Esophagus muscularis mucosa (tissue), 4 donors: ENCODE measurements around the gene RXRA. TPM values are rescaled to one million over a fixed set of nuclear protein-coding genes. Genes with fewer than 3 reads are reported as not detected.

ENCODE experiments used
- DNase-seq: peaks from one replicate; pipeline ENCODE4 v3.0.0-alpha.2; 2017; ENCODE audit errors: extremely low spot score
- H3K27ac ChIP-seq, 4 donors: fragments of 200-600 bp; sonication (generic); replicated peaks in 1 of 4; 1 replicate in 3 of 4; 2 replicates in 1 of 4; pipeline ENCODE4 v1.5.1; 2016 to 2019; ENCODE audit warnings: mild to moderate bottlenecking in 1 of 4
- H3K27me3 ChIP-seq, 4 donors: fragments of 200-600 bp; sonication (generic); one replicate each; pipeline versions ENCODE4 v1.5.1 to v1.6.0; 2016 to 2019
- H3K36me3 ChIP-seq, 4 donors: fragments of 200-600 bp; sonication (generic); one replicate each; pipeline ENCODE4 v1.5.1; 2016 to 2019
- H3K4me1 ChIP-seq, 4 donors: fragments of 200-600 bp; sonication (generic); one replicate each; pipeline ENCODE4 v1.5.1; 2016 to 2019
- H3K4me3 ChIP-seq, 4 donors: fragments of 200-600 bp; sonication (generic); 1 replicate in 2 of 4; 2 replicates in 2 of 4; pipeline ENCODE4 v1.5.1; 2016 to 2019; ENCODE audit warnings: mild to moderate bottlenecking in 4 of 4, moderate library complexity in 1 of 4
- H3K9me3 ChIP-seq, 4 donors: fragments of 200-600 bp; sonication (generic); 1 replicate in 3 of 4; 2 replicates in 1 of 4; pipeline ENCODE4 v1.5.1; 2016 to 2019
- CTCF ChIP-seq, 3 experiments: fragments of 200-600 bp in 2 of 3; fragments of 450-650 bp in 1 of 3; sonication (generic) in 2 of 3; IDR thresholded peaks; one replicate each; pipeline ENCODE4 v1.5.1; 2017 to 2019; ENCODE audit warnings: antibody characterized with exemption in 3 of 3, mild to moderate bottlenecking in 2 of 3, moderate library complexity in 1 of 3
- EP300 ChIP-seq: sonication (generic); formaldehyde crosslinking; IDR thresholded peaks from one replicate; pipeline ENCODE4 v1.6.1; 2017; ENCODE audit warnings: antibody characterized with exemption
- POLR2A ChIP-seq: fragments of 450-650 bp; IDR thresholded peaks from one replicate; pipeline ENCODE4 v1.6.1; 2017; ENCODE audit warnings: antibody characterized with exemption, moderate library complexity, mild to moderate bottlenecking, low read depth
- POLR2AphosphoS5 ChIP-seq, 2 donors: sonication (generic); formaldehyde crosslinking; IDR thresholded peaks; one replicate each; pipeline ENCODE4 v1.6.1; 2017; ENCODE audit warnings: antibody characterized with exemption in 2 of 2
- WGBS: methylation state at CpG from one replicate; pipeline ENCODE4 v1.1.5; 2018; 5-methylcytosine and 5-hydroxymethylcytosine counted together
- intact Hi-C: fragments of 100-400 bp; cut with DNase I; formaldehyde crosslinking; loops from one replicate; pipeline ENCODE4 v1.15.1; 2023
- total RNA-seq, 4 donors: library from RNA; depleted of rRNA; stranded (reverse); fragments of >200 nt; gene quantifications; one replicate each; pipeline versions ENCODE4 v1.1.0 to v1.2.1, GENCODE V29; 2016

The RXRA gene
- total RNA-seq, 4 donors from 2014 or later = 46.4 to 81.0 (median 63.7) TPM

GRCh38 chr9:134367791-134368490 lies 41.7 kb downstream of the RXRA start:
- no peak overlapping the region for H3K4me3 ChIP-seq
- H3K27ac ChIP-seq = peak overlapping the region; percentile 20 to 91 (median 88)
- TF ChIP-seq POLR2AphosphoS5 (IDR thresholded peaks at IDR 0.05) (no peak), CTCF (IDR thresholded peaks at IDR 0.05) (no peak), POLR2A (no peak), EP300 (no peak)
- peaks cover 74 to 94% (median 93%) of the 10 kb centered on the region in 4 donors for H3K4me1 ChIP-seq
- intact Hi-C loops = loop anchor here (5.0 kb wide), 1 partner anchor 41 kb away; the partner anchor contains the start of gene RXRA
- H3K9me3 ChIP-seq = no peaks in the 10 kb centered on the region
- no peaks in the 10 kb centered on the region for H3K27me3 ChIP-seq
- H3K36me3 ChIP-seq = no peaks in the 10 kb centered on the region
- no peak for DNase-seq
- 75% methylated on average over 8 of the region's 19 CpGs for WGBS

- no peak for TF ChIP-seq POLR2A
- TF ChIP-seq CTCF (IDR thresholded peaks at IDR 0.05) = no peak
- no peak for TF ChIP-seq EP300
- TF ChIP-seq POLR2AphosphoS5 (IDR thresholded peaks at IDR 0.05) = no peak
- H3K27ac ChIP-seq = no peak overlapping the region
- no peak for DNase-seq
- H3K4me1 ChIP-seq = peaks cover 77 to 95% (median 95%) of the 10 kb centered on the region in 4 donors
- intact Hi-C loops = loop anchor here (5.0 kb wide), 1 partner anchor 41 kb away; the partner anchor contains the start of gene RXRA
- no peak overlapping the region for H3K4me3 ChIP-seq
- H3K36me3 ChIP-seq = no peaks in the 10 kb centered on the region
- H3K9me3 ChIP-seq = no peaks in the 10 kb centered on the region
- no peaks in the 10 kb centered on the region for H3K27me3 ChIP-seq
- 83% methylated on average over 3 of the region's 3 CpGs for WGBS
Measured at GRCh38 chr9:134368571-134368970, 42.3 kb downstream of the RXRA start.

- H3K9me3 ChIP-seq = no peaks in the 10 kb centered on the region
- H3K4me1 ChIP-seq = peaks cover 83 to 96% (median 95%) of the 10 kb centered on the region in 4 donors
- no peaks in the 10 kb centered on the region for H3K36me3 ChIP-seq
- WGBS = 80% methylated on average over 14 of the region's 19 CpGs
- H3K4me3 ChIP-seq = no peak overlapping the region
- no peaks in the 10 kb centered on the region for H3K27me3 ChIP-seq
- no peak overlapping the region for H3K27ac ChIP-seq
- DNase-seq = no peak
- TF ChIP-seq POLR2AphosphoS5 (IDR thresholded peaks at IDR 0.05) (no peak), EP300 (no peak), POLR2A (no peak), CTCF (IDR thresholded peaks at IDR 0.05) (no peak)
- intact Hi-C loops = loop anchor here (5.0 kb wide), 2 partner anchors 42 to 68 kb away; partner anchors contain the start of gene RXRA
Measured at GRCh38 chr9:134369416-134370212, 43.4 kb downstream of the RXRA start.

GRCh38 chr9:134370213-134370492 lies 43.9 kb downstream of the RXRA start:
- H3K27ac ChIP-seq = peak overlapping the region in 1 of 4 donors; percentile 13
- no peak overlapping the region for H3K4me3 ChIP-seq
- WGBS = 81% methylated on average over 13 of the region's 15 CpGs
- H3K4me1 ChIP-seq = peaks cover 83 to 96% (median 95%) of the 10 kb centered on the region in 4 donors
- no peaks in the 10 kb centered on the region for H3K27me3 ChIP-seq
- intact Hi-C loops = loop anchor here (5.0 kb wide), 1 partner anchor 67 kb away; no protein-coding TSS in a partner anchor
- H3K9me3 ChIP-seq = no peaks in the 10 kb centered on the region
- no peak for DNase-seq
- H3K36me3 ChIP-seq = no peaks in the 10 kb centered on the region
- TF ChIP-seq EP300 (no peak), POLR2AphosphoS5 (IDR thresholded peaks at IDR 0.05) (no peak), POLR2A (no peak), CTCF (IDR thresholded peaks at IDR 0.05) (no peak)
